ENCODE results near the gene ZNF883.

ZNF883 gene

GRCh38 chr9:112921549-112921948 is 90.4 kb downstream of the ZNF883 start:
- peaks cover 3 to 21% of the 10 kb centered on the region in 2 donors for H3K4me1 ChIP-seq (ENCODE audit: control insufficient read depth in 1 of 2, insufficient read depth in 2 of 2, low read length in 2 of 2)
- no peak overlapping the region for H3K4me3 ChIP-seq (ENCODE audit: low read depth in 1 of 2, low read length in 2 of 2)
- H3K9me3 ChIP-seq (ENCODE audit: control insufficient read depth in 1 of 2, low read length in 2 of 2) = no peaks in the 10 kb centered on the region
- no peak overlapping the region for H3K9ac ChIP-seq (ENCODE audit: low read depth in 1 of 2, low read length in 2 of 2)
- H3K27ac ChIP-seq (ENCODE audit: low read depth, low read length) = no peak overlapping the region
- no peaks in the 10 kb centered on the region for H3K27me3 ChIP-seq (ENCODE audit: control insufficient read depth in 1 of 2, insufficient read depth in 2 of 2, low read length in 2 of 2)
- no peaks in the 10 kb centered on the region for H3K36me3 ChIP-seq (ENCODE audit: control insufficient read depth in 1 of 2, insufficient read depth in 2 of 2, low read length in 2 of 2)

GRCh38 chr9:112917987-112918362 is 94.0 kb downstream of the ZNF883 start:
- Histone ChIP-seq H3K9me3 (ENCODE audit: control insufficient read depth in 1 of 2, low read length in 2 of 2) (no peaks in the 10 kb centered on the region), H3K36me3 (ENCODE audit: control insufficient read depth in 1 of 2, insufficient read depth in 2 of 2, low read length in 2 of 2) (no peaks in the 10 kb centered on the region), H3K4me3 (ENCODE audit: low read depth in 1 of 2, low read length in 2 of 2) (peak overlapping the region in 1 of 2 donors; percentile 2), H3K27ac (ENCODE audit: low read depth, low read length) (no peak overlapping the region), H3K27me3 (ENCODE audit: control insufficient read depth in 1 of 2, insufficient read depth in 2 of 2, low read length in 2 of 2) (no peaks in the 10 kb centered on the region), H3K9ac (ENCODE audit: low read depth in 1 of 2, low read length in 2 of 2) (no peak overlapping the region), H3K4me1 (ENCODE audit: control insufficient read depth in 1 of 2, insufficient read depth in 2 of 2, low read length in 2 of 2) (peaks cover 3 to 22% of the 10 kb centered on the region in 2 donors)

DNA sequence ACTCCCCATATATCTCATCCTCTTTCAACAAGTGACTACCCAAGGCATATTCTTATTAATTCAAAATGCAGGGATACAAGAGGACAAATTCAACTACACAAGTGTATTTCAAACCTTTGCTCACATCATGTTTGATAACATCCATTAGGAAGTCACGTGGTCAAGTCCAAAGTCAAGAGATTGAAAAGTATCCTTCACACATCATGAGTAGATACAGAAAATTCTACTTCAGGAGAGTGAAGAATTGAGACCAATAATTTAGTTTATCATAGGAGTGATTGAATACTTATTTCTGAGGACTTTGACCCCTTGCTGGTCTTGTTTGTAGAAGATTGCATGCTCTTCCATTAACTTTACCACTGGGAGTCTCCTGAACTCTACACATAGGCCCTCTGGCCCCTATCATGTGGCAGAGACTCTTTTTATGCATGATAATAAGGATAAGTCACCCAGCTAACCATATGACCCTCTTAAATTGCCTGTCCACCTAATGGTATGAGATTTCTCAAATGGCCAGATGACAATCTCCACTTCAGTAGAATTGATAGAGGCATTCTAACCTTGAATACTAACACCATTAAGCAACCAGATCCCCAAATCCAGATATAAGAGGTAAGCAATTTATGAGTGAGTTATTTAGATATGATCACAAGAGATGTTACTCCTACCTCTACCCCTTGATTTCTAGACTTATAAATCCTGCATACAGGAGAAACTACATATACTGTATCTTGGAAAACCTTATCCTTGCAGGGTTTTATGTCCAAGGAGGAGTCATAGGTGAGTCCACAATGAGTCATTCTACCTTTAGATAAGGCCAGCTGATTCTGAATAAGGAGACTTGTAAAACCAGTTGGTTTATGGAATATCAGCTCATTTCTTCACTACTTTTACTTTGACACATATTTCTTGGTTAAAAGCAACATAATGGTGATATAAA is 94.7 kb downstream of the ZNF883 start:
- no peaks in the 10 kb centered on the region for H3K36me3 ChIP-seq (ENCODE audit: control insufficient read depth in 1 of 2, insufficient read depth in 2 of 2, low read length in 2 of 2)
- H3K4me3 ChIP-seq (ENCODE audit: low read depth in 1 of 2, low read length in 2 of 2) = peak overlapping the region in 1 of 2 donors; percentile 5
- no peak overlapping the region for H3K27ac ChIP-seq (ENCODE audit: low read depth, low read length)
- no peak overlapping the region for H3K9ac ChIP-seq (ENCODE audit: low read depth in 1 of 2, low read length in 2 of 2)
- no peaks in the 10 kb centered on the region for H3K9me3 ChIP-seq (ENCODE audit: control insufficient read depth in 1 of 2, low read length in 2 of 2)
- peaks cover 3 to 22% of the 10 kb centered on the region in 2 donors for H3K4me1 ChIP-seq (ENCODE audit: control insufficient read depth in 1 of 2, insufficient read depth in 2 of 2, low read length in 2 of 2)
- no peaks in the 10 kb centered on the region for H3K27me3 ChIP-seq (ENCODE audit: control insufficient read depth in 1 of 2, insufficient read depth in 2 of 2, low read length in 2 of 2)

DNA sequence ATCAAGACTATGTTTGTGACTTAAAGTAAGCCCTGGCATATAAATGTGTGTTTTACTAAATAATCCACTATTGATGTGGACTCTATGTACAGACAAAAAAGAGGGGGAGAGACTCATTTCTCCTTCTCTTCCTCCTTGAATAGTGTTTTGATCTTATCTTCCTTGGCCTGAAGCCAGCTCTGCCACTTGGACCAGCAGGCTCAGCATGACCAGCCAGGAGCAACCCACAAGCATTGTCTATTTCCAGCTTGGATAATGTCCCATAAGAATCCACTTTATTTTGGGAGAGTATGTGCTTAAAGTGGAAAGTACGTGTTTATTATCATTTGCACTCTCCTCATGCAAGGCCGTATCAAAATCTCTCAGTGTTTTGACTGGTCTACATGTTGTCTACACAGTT is 97.5 kb downstream of the ZNF883 start:
- Histone ChIP-seq H3K4me3 (ENCODE audit: low read depth in 1 of 2, low read length in 2 of 2) (no peak overlapping the region), H3K27me3 (ENCODE audit: control insufficient read depth in 1 of 2, insufficient read depth in 2 of 2, low read length in 2 of 2) (no peaks in the 10 kb centered on the region), H3K27ac (ENCODE audit: low read depth, low read length) (no peak overlapping the region), H3K36me3 (ENCODE audit: control insufficient read depth in 1 of 2, insufficient read depth in 2 of 2, low read length in 2 of 2) (no peaks in the 10 kb centered on the region), H3K9ac (ENCODE audit: low read depth in 1 of 2, low read length in 2 of 2) (no peak overlapping the region), H3K4me1 (ENCODE audit: control insufficient read depth in 1 of 2, insufficient read depth in 2 of 2, low read length in 2 of 2) (peaks cover 3 to 22% of the 10 kb centered on the region in 2 donors), H3K9me3 (ENCODE audit: control insufficient read depth in 1 of 2, low read length in 2 of 2) (no peaks in the 10 kb centered on the region)

DNA sequence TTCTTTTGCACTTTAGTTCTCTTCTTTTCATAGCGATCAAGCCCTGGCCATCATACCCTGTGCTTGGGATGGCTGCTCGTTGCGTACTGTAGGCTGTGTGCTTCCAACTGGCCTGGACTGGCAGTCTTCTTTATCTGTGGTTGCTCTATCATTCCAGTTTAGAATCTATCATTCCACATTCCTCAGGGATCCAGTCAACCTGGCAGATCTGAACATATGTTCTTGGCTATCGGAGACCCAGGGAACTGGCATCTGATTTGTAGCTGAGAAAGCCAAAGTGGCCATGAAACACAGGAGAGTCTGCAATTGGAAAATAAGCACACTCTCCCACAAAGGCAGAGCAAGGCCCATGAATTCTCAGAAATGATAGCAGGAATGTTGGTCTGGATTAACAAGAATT is 98.7 kb downstream of the ZNF883 start:
- no peaks in the 10 kb centered on the region for H3K27me3 ChIP-seq (ENCODE audit: control insufficient read depth in 1 of 2, insufficient read depth in 2 of 2, low read length in 2 of 2)
- H3K36me3 ChIP-seq (ENCODE audit: control insufficient read depth in 1 of 2, insufficient read depth in 2 of 2, low read length in 2 of 2) = no peaks in the 10 kb centered on the region
- H3K9ac ChIP-seq (ENCODE audit: low read depth in 1 of 2, low read length in 2 of 2) = no peak overlapping the region
- H3K4me3 ChIP-seq (ENCODE audit: low read depth in 1 of 2, low read length in 2 of 2) = no peak overlapping the region
- peaks cover 3 to 16% of the 10 kb centered on the region in 2 donors for H3K4me1 ChIP-seq (ENCODE audit: control insufficient read depth in 1 of 2, insufficient read depth in 2 of 2, low read length in 2 of 2)
- no peak overlapping the region for H3K27ac ChIP-seq (ENCODE audit: low read depth, low read length)
- H3K9me3 ChIP-seq (ENCODE audit: control insufficient read depth in 1 of 2, low read length in 2 of 2) = no peaks in the 10 kb centered on the region

DNA sequence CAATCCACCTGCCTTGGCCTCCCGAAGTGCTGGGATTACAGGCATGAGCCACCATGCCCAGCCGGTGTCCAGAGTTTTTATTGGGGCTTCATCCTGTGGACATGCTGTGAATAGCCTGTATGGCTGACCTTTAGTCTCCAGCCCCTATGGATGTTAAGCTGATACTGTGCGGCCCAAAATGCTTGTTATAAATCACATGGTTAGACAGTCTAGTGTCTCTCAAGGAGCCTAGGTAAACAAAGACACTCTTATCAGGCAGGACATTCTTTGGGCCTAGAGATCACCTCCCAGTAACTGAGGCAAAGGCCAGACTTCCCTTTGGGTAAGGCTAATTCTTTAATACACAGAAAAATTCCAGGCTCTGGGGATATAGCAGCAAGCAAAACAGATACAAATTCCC is 99.4 kb downstream of the ZNF883 start:
- H3K27ac ChIP-seq (ENCODE audit: low read depth, low read length) = no peak overlapping the region
- H3K36me3 ChIP-seq (ENCODE audit: control insufficient read depth in 1 of 2, insufficient read depth in 2 of 2, low read length in 2 of 2) = no peaks in the 10 kb centered on the region
- no peak overlapping the region for H3K4me3 ChIP-seq (ENCODE audit: low read depth in 1 of 2, low read length in 2 of 2)
- H3K9me3 ChIP-seq (ENCODE audit: control insufficient read depth in 1 of 2, low read length in 2 of 2) = no peaks in the 10 kb centered on the region
- H3K4me1 ChIP-seq (ENCODE audit: control insufficient read depth in 1 of 2, insufficient read depth in 2 of 2, low read length in 2 of 2) = peaks cover 3 to 11% of the 10 kb centered on the region in 2 donors
- no peak overlapping the region for H3K9ac ChIP-seq (ENCODE audit: low read depth in 1 of 2, low read length in 2 of 2)
- no peaks in the 10 kb centered on the region for H3K27me3 ChIP-seq (ENCODE audit: control insufficient read depth in 1 of 2, insufficient read depth in 2 of 2, low read length in 2 of 2)

GRCh38 chr9:112911736-112912135 is 100.3 kb downstream of the ZNF883 start:
- Histone ChIP-seq H3K9ac (ENCODE audit: low read depth in 1 of 2, low read length in 2 of 2) (no peak overlapping the region), H3K27me3 (ENCODE audit: control insufficient read depth in 1 of 2, insufficient read depth in 2 of 2, low read length in 2 of 2) (no peaks in the 10 kb centered on the region), H3K27ac (ENCODE audit: low read depth, low read length) (no peak overlapping the region), H3K4me3 (ENCODE audit: low read depth in 1 of 2, low read length in 2 of 2) (no peak overlapping the region), H3K4me1 (ENCODE audit: control insufficient read depth in 1 of 2, insufficient read depth in 2 of 2, low read length in 2 of 2) (peaks cover 0 to 3% of the 10 kb centered on the region in 2 donors), H3K9me3 (ENCODE audit: control insufficient read depth in 1 of 2, low read length in 2 of 2) (no peaks in the 10 kb centered on the region), H3K36me3 (ENCODE audit: control insufficient read depth in 1 of 2, insufficient read depth in 2 of 2, low read length in 2 of 2) (no peaks in the 10 kb centered on the region)
